ENCODE results near the gene ENHO. TPM values are rescaled to one million over a fixed set of nuclear protein-coding genes. Genes with fewer than 3 reads are reported as not detected.

Gene ENHO
- total RNA-seq, 1 donor from 2014 or later, result 4.4 TPM

- H3K9me3 Mint-ChIP-seq, result no peaks in the 10 kb centered on the region
- Histone ChIP-seq H3K27ac (no peak overlapping the region), H3K79me2 (ENCODE audit: low read depth) (no peaks in the 10 kb centered on the region), H3K9ac (no peak overlapping the region), H3K4me1 (no peaks in the 10 kb centered on the region), H2AFZ (replicated peaks) (no peak overlapping the region), H3K36me3 (no peaks in the 10 kb centered on the region), H3K27me3 (peaks cover 16% of the 10 kb centered on the region), H3F3A (ENCODE audit: low read depth) (no peaks in the 10 kb centered on the region), H4K20me1 (ENCODE audit: low read depth) (peaks cover 20% of the 10 kb centered on the region), H3K9me3 (ENCODE audit: low read depth) (no peaks in the 10 kb centered on the region), H3K4me2 (no peak overlapping the region), H3K4me3 (no peak overlapping the region)
- TF ChIP-seq EZH2 (IDR thresholded peaks at IDR 0.05) (no peak), EZH2phosphoT487 (IDR thresholded peaks at IDR 0.05) (no peak)
- TF ChIP-seq, protein P1, sequence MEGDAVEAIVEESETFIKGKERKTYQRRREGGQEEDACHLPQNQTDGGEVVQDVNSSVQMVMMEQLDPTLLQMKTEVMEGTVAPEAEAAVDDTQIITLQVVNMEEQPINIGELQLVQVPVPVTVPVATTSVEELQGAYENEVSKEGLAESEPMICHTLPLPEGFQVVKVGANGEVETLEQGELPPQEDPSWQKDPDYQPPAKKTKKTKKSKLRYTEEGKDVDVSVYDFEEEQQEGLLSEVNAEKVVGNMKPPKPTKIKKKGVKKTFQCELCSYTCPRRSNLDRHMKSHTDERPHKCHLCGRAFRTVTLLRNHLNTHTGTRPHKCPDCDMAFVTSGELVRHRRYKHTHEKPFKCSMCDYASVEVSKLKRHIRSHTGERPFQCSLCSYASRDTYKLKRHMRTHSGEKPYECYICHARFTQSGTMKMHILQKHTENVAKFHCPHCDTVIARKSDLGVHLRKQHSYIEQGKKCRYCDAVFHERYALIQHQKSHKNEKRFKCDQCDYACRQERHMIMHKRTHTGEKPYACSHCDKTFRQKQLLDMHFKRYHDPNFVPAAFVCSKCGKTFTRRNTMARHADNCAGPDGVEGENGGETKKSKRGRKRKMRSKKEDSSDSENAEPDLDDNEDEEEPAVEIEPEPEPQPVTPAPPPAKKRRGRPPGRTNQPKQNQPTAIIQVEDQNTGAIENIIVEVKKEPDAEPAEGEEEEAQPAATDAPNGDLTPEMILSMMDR (IDR thresholded peaks at IDR 0.05), result no peak
- H3K4me1 Mint-ChIP-seq, result peaks cover 5% of the 10 kb centered on the region
- H3K27me3 Mint-ChIP-seq (ENCODE audit: insufficient read depth, low read depth), result peaks cover 10% of the 10 kb centered on the region
- no peak overlapping the region for H3K4me3 Mint-ChIP-seq
- DNase-seq (ENCODE audit: low spot score), result no peak
- H3K36me3 Mint-ChIP-seq, result no peaks in the 10 kb centered on the region
- H3K27ac Mint-ChIP-seq, result no peak overlapping the region
Measured at GRCh38 chr9:34491596-34491995, 31.2 kb downstream of the ENHO start.

DNA sequence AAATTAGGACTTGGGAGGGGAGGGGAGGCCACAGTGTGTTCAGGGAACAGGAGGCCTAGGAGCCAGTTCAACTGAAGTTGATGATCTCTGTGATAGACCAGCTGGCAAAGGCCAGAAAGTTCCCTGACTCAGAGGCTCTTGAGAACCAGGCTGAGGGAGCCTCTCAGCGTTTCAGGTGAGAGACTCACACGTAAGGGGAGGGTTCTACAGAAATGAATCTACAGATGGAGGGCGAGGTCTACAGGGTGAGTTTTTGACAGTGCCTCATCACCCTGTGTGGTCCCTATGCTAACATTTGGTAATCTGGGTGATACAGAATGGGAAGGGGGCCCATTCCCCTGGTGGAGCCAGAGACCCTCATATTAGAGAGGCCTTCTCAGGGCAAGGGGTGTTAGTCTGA lies 32.0 kb downstream of the ENHO start:
- peaks cover 16% of the 10 kb centered on the region for H3K27me3 ChIP-seq
- no peaks in the 10 kb centered on the region for H3K9me3 ChIP-seq (ENCODE audit: low read depth)
- Mint-ChIP-seq H3K9me3 (no peaks in the 10 kb centered on the region), H3K4me3 (no peak overlapping the region), H3K36me3 (no peaks in the 10 kb centered on the region), H3K4me1 (peaks cover 7% of the 10 kb centered on the region), H3K27me3 (ENCODE audit: insufficient read depth, low read depth) (peaks cover 8% of the 10 kb centered on the region), H3K27ac (no peak overlapping the region)
- H3K4me1 ChIP-seq, result no peaks in the 10 kb centered on the region
- H3K36me3 ChIP-seq, result no peaks in the 10 kb centered on the region
- no peak overlapping the region for H3K4me2 ChIP-seq
- no peaks in the 10 kb centered on the region for H3F3A ChIP-seq (ENCODE audit: low read depth)
- TF ChIP-seq, protein P1 (IDR thresholded peaks at IDR 0.05), result no peak
- TF ChIP-seq EZH2phosphoT487 (IDR thresholded peaks at IDR 0.05), result no peak
- no peak for TF ChIP-seq EZH2 (IDR thresholded peaks at IDR 0.05)
- no peaks in the 10 kb centered on the region for H3K79me2 ChIP-seq (ENCODE audit: low read depth)
- no peak overlapping the region for H2AFZ ChIP-seq (replicated peaks)
- no peak overlapping the region for H3K4me3 ChIP-seq
- DNase-seq (ENCODE audit: low spot score), result no peak
- peaks cover 20% of the 10 kb centered on the region for H4K20me1 ChIP-seq (ENCODE audit: low read depth)
- H3K27ac ChIP-seq, result no peak overlapping the region
- H3K9ac ChIP-seq, result no peak overlapping the region

DNA sequence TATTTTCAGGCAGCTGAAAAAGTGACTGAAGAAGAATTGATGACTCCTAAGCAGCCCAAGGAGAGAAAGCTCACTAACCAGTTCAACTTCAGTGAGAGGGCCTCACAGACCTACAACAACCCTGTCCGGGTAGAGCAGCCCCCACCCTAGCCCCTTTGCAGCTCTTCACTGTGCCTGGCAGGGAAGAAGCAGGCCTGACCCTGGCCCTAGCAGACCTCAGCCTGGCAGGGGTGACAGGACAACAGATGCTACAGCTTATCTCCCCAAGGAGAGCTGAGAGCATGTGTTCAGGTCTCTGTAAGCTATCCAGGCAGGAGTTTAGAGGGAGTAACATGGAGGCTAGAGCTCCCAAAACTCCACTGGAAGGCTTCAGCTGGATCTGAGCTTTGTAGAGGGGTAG lies 32.4 kb downstream of the ENHO start:
- no peaks in the 10 kb centered on the region for H3K9me3 Mint-ChIP-seq
- TF ChIP-seq EZH2phosphoT487 (IDR thresholded peaks at IDR 0.05) (no peak), EZH2 (IDR thresholded peaks at IDR 0.05) (no peak)
- TF ChIP-seq, protein P1 (IDR thresholded peaks at IDR 0.05), result no peak
- Histone ChIP-seq H3K79me2 (ENCODE audit: low read depth) (no peaks in the 10 kb centered on the region), H3K36me3 (no peaks in the 10 kb centered on the region), H3K4me3 (no peak overlapping the region), H3F3A (ENCODE audit: low read depth) (no peaks in the 10 kb centered on the region), H3K27me3 (peaks cover 16% of the 10 kb centered on the region), H4K20me1 (ENCODE audit: low read depth) (peaks cover 20% of the 10 kb centered on the region), H3K9ac (no peak overlapping the region), H3K9me3 (ENCODE audit: low read depth) (no peaks in the 10 kb centered on the region), H3K4me1 (no peaks in the 10 kb centered on the region), H3K27ac (no peak overlapping the region), H3K4me2 (no peak overlapping the region), H2AFZ (replicated peaks) (no peak overlapping the region)
- no peaks in the 10 kb centered on the region for H3K36me3 Mint-ChIP-seq
- H3K27ac Mint-ChIP-seq, result no peak overlapping the region
- H3K4me1 Mint-ChIP-seq, result peaks cover 11% of the 10 kb centered on the region
- no peak for DNase-seq (ENCODE audit: low spot score)
- H3K4me3 Mint-ChIP-seq, result no peak overlapping the region
- H3K27me3 Mint-ChIP-seq (ENCODE audit: insufficient read depth, low read depth), result peaks cover 6% of the 10 kb centered on the region
